ENCODE results near the gene COL23A1.

GRCh38 chr5:178442405-178443257 is 147.6 kb downstream of the COL23A1 start:
- TF ChIP-seq CTCF (IDR thresholded peaks at IDR 0.05; ENCODE audit: low read length) (no peak), EZH2 (optimal IDR thresholded peaks at IDR 0.05; ENCODE audit: low read depth, low read length) (no peak), EZH2phosphoT487 (IDR thresholded peaks at IDR 0.05; ENCODE audit: low read length) (no peak)

Measured in MM.1S (cell line).